ENCODE measurements around the gene UNC79.

GRCh38 chr14:93665169-93665568, 234.4 kb downstream of the UNC79 start:
- no peak for TF ChIP-seq CTCF (IDR thresholded peaks at IDR 0.05)
- TF ChIP-seq POLR2A (IDR thresholded peaks at IDR 0.05), result no peak

All from Peyer's patch (tissue), 4 donors.